ENCODE data around the gene FASLG. TPM values are rescaled to one million over a fixed set of nuclear protein-coding genes. Genes with fewer than 3 reads are reported as not detected.

Gene FASLG
- total and polyA plus RNA-seq, 2 experiments from 2014 or later, result not detected

DNA sequence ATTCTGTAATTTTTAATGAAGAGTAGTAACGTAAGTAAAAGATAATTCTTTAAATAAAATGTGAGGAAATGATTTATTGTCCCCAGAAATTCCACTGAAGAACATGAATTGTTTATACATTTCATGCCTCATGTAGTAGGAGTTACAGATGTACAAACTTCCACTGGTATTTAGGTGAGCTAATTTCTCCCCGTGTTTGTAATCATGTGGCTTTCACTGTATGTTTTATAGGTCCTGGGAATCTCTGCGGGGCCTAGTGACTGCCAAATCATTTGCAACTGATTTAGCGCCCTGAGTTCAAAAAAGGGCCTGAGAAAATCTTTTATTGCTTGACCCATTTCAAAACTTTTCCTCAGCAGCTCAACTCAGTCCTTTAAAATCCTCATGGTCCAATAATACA, 30.5 kb upstream of the FASLG start:
- H2AFZ ChIP-seq, result no peak overlapping the region
- H3K4me2 ChIP-seq, result no peak overlapping the region
- H4K20me1 ChIP-seq (ENCODE audit: insufficient read depth, poor library complexity, severe bottlenecking), result no peaks in the 10 kb centered on the region
- TF ChIP-seq CTCF (IDR thresholded peaks at IDR 0.05; ENCODE audit: poor library complexity), result no peak
- TF ChIP-seq EZH2 (IDR thresholded peaks at IDR 0.05; ENCODE audit: borderline replicate concordance), result no peak
- no peak for TF ChIP-seq EZH2phosphoT487 (IDR thresholded peaks at IDR 0.05; ENCODE audit: low read depth, severe bottlenecking, unreplicated experiment)
- DNase-seq (ENCODE audit: low spot score), result no peak
- WGBS (ENCODE audit: low lambda C conversion rate, missing lambda C conversion rate), result 72% methylated on average over 4 of the region's 4 CpGs
- no peaks in the 10 kb centered on the region for H3K9me3 ChIP-seq (ENCODE audit: low read depth)
- no peaks in the 10 kb centered on the region for H3K36me3 ChIP-seq (replicated peaks; ENCODE audit: insufficient read depth, low read depth)
- no peak overlapping the region for H3K4me3 ChIP-seq
- no peaks in the 10 kb centered on the region for H3K4me1 ChIP-seq (ENCODE audit: insufficient read depth)
- no peaks in the 10 kb centered on the region for H3K79me2 ChIP-seq
- H3K27ac ChIP-seq, result no peak overlapping the region
- H3K27me3 ChIP-seq, result no peaks in the 10 kb centered on the region
- H3K9me2 ChIP-seq (replicated peaks; ENCODE audit: insufficient read depth), result no peaks in the 10 kb centered on the region

GRCh38 chr1:172629170-172629569, 29.7 kb upstream of the FASLG start:
- no peak overlapping the region for H3K4me3 ChIP-seq
- no peaks in the 10 kb centered on the region for H3K9me3 ChIP-seq (ENCODE audit: low read depth)
- TF ChIP-seq EZH2phosphoT487 (IDR thresholded peaks at IDR 0.05; ENCODE audit: low read depth, severe bottlenecking, unreplicated experiment), result no peak
- H3K36me3 ChIP-seq (replicated peaks; ENCODE audit: insufficient read depth, low read depth), result no peaks in the 10 kb centered on the region
- DNase-seq (ENCODE audit: low spot score), result no peak
- no peak overlapping the region for H3K4me2 ChIP-seq
- no peaks in the 10 kb centered on the region for H3K79me2 ChIP-seq
- H2AFZ ChIP-seq, result no peak overlapping the region
- no peak overlapping the region for H3K27ac ChIP-seq
- H4K20me1 ChIP-seq (ENCODE audit: insufficient read depth, poor library complexity, severe bottlenecking), result no peaks in the 10 kb centered on the region
- 92% methylated on average over 2 of the region's 2 CpGs for WGBS (ENCODE audit: low lambda C conversion rate, missing lambda C conversion rate)
- no peaks in the 10 kb centered on the region for H3K4me1 ChIP-seq (ENCODE audit: insufficient read depth)
- H3K9me2 ChIP-seq (replicated peaks; ENCODE audit: insufficient read depth), result no peaks in the 10 kb centered on the region
- no peaks in the 10 kb centered on the region for H3K27me3 ChIP-seq

DNA sequence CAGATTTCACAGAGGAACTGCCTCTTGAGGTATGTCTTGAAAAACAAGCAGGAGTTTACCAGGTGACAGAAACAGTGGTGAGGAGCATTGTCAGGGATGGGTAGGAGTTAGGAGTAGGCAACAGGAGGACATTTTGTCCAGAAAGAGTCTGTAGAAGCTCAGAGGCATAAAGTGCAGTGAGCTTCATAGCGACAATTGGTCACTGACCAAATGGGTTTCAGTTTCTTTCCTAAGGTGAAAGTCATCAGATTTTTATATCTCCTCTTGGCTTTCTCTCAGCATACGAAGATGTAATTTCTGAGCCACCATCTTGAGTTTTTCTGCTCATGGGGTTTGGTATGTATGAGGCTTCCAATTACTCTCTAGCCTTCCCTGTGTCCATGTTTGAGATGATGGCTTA, 29.3 kb upstream of the FASLG start:
- DNase-seq (ENCODE audit: low spot score), result no peak
- H3K79me2 ChIP-seq, result no peaks in the 10 kb centered on the region
- H2AFZ ChIP-seq, result no peak overlapping the region
- H3K36me3 ChIP-seq (replicated peaks; ENCODE audit: insufficient read depth, low read depth), result no peaks in the 10 kb centered on the region
- H3K27ac ChIP-seq, result no peak overlapping the region
- H4K20me1 ChIP-seq (ENCODE audit: insufficient read depth, poor library complexity, severe bottlenecking), result no peaks in the 10 kb centered on the region
- WGBS (ENCODE audit: low lambda C conversion rate, missing lambda C conversion rate), result 98% methylated on average over 2 of the region's 2 CpGs
- H3K9me3 ChIP-seq (ENCODE audit: low read depth), result no peaks in the 10 kb centered on the region
- no peak overlapping the region for H3K4me3 ChIP-seq
- H3K27me3 ChIP-seq, result no peaks in the 10 kb centered on the region
- no peak overlapping the region for H3K4me2 ChIP-seq
- no peaks in the 10 kb centered on the region for H3K4me1 ChIP-seq (ENCODE audit: insufficient read depth)
- TF ChIP-seq CTCF (IDR thresholded peaks at IDR 0.05; ENCODE audit: poor library complexity) (no peak), EZH2 (IDR thresholded peaks at IDR 0.05; ENCODE audit: borderline replicate concordance) (no peak), EZH2phosphoT487 (IDR thresholded peaks at IDR 0.05; ENCODE audit: low read depth, severe bottlenecking, unreplicated experiment) (no peak)
- no peaks in the 10 kb centered on the region for H3K9me2 ChIP-seq (replicated peaks; ENCODE audit: insufficient read depth)

GRCh38 chr1:172630056-172630818, 28.7 kb upstream of the FASLG start:
- no peaks in the 10 kb centered on the region for H3K4me1 ChIP-seq (ENCODE audit: insufficient read depth)
- H3K79me2 ChIP-seq, result no peaks in the 10 kb centered on the region
- TF ChIP-seq CTCF (IDR thresholded peaks at IDR 0.05; ENCODE audit: poor library complexity) (no peak), EZH2 (IDR thresholded peaks at IDR 0.05; ENCODE audit: borderline replicate concordance) (no peak), EZH2phosphoT487 (IDR thresholded peaks at IDR 0.05; ENCODE audit: low read depth, severe bottlenecking, unreplicated experiment) (no peak)
- H3K4me3 ChIP-seq, result no peak overlapping the region
- no peaks in the 10 kb centered on the region for H4K20me1 ChIP-seq (ENCODE audit: insufficient read depth, poor library complexity, severe bottlenecking)
- DNase-seq (ENCODE audit: low spot score), result no peak
- H3K9me2 ChIP-seq (replicated peaks; ENCODE audit: insufficient read depth), result no peaks in the 10 kb centered on the region
- no peak overlapping the region for H3K27ac ChIP-seq
- no peaks in the 10 kb centered on the region for H3K36me3 ChIP-seq (replicated peaks; ENCODE audit: insufficient read depth, low read depth)
- no peaks in the 10 kb centered on the region for H3K27me3 ChIP-seq
- 93% methylated on average over 11 of the region's 11 CpGs for WGBS (ENCODE audit: low lambda C conversion rate, missing lambda C conversion rate)
- H2AFZ ChIP-seq, result no peak overlapping the region
- H3K9me3 ChIP-seq (ENCODE audit: low read depth), result no peaks in the 10 kb centered on the region
- H3K4me2 ChIP-seq, result no peak overlapping the region

All from hepatocyte (in vitro differentiated cells).